Right atrium auricular region (tissue), 2 donors: ENCODE data around the gene UPK3BL2. TPM values are rescaled to one million over a fixed set of nuclear protein-coding genes. Genes with fewer than 3 reads are reported as not detected.
"Not testable (repeated sequence)": the region's sequence is repeated elsewhere in the genome, so short reads cannot be mapped to it uniquely, and the experiment has no call there.

Source experiments
- DNase-seq: peaks from one replicate; pipeline ENCODE4 v3.0.0-alpha.2; 2019; ENCODE audit warnings: low spot score
- H3K27ac ChIP-seq, 2 donors: fragments of 200-600 bp; sonication (generic); 1 replicate in 1 of 2; 2 replicates in 1 of 2; pipeline ENCODE4 v1.5.1; 2016 to 2019
- H3K27me3 ChIP-seq, 2 donors: fragments of 200-600 bp; sonication (generic); one replicate each; pipeline versions ENCODE4 v1.5.1 to v1.6.0; 2017 to 2019
- H3K36me3 ChIP-seq: fragments of 200-600 bp; sonication (generic); one replicate; pipeline ENCODE4 v1.5.1; 2016
- H3K4me1 ChIP-seq, 2 donors: fragments of 200-600 bp; sonication (generic); one replicate each; pipeline versions ENCODE4 v1.5.1 to v1.6.0; 2017 to 2019
- H3K4me3 ChIP-seq, 2 donors: fragments of 200-600 bp; sonication (generic); 1 replicate in 1 of 2; 2 replicates in 1 of 2; pipeline ENCODE4 v1.5.1; 2017 to 2019; ENCODE audit warnings: mild to moderate bottlenecking in 1 of 2, moderate library complexity in 1 of 2
- H3K9me3 ChIP-seq, 2 donors: fragments of 200-600 bp; sonication (generic); one replicate each; pipeline ENCODE4 v1.5.1; 2019
- CTCF ChIP-seq, 2 donors: fragments of 200-600 bp; sonication (generic); IDR thresholded peaks; one replicate each; pipeline ENCODE4 v1.5.1; 2019; ENCODE audit warnings: antibody characterized with exemption in 2 of 2
- total RNA-seq, 2 donors: library from RNA; depleted of rRNA; stranded (reverse); fragments of >200 nt; gene quantifications; one replicate each; pipeline ENCODE4 v1.1.0, GENCODE V29; 2016

UPK3BL2 gene, protein sequence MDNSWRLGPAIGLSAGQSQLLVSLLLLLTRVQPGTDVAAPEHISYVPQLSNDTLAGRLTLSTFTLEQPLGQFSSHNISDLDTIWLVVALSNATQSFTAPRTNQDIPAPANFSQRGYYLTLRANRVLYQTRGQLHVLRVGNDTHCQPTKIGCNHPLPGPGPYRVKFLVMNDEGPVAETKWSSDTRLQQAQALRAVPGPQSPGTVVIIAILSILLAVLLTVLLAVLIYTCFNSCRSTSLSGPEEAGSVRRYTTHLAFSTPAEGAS
- under 1 TPM; 0.83 to 0.89 TPM for total RNA-seq

GRCh38 chr7:102543596-102543995, at the start of gene UPK3BL2:
TSS of gene UPK3BL2 (minus strand) at chr7:102543696. CDS start at chr7:102543636, 60 bp downstream.
- not testable (repeated sequence) for H3K9me3 ChIP-seq, H3K27me3 ChIP-seq, H3K4me3 ChIP-seq, H3K36me3 ChIP-seq, H3K4me1 ChIP-seq, H3K27ac ChIP-seq, DNase-seq

- not testable (repeated sequence) for H3K27ac ChIP-seq, H3K4me1 ChIP-seq, H3K4me3 ChIP-seq, H3K9me3 ChIP-seq, H3K36me3 ChIP-seq, H3K27me3 ChIP-seq
- peak; percentile 59 for DNase-seq
Observed at GRCh38 chr7:102592477-102593019, 49.1 kb upstream of the UPK3BL2 start.

DNA sequence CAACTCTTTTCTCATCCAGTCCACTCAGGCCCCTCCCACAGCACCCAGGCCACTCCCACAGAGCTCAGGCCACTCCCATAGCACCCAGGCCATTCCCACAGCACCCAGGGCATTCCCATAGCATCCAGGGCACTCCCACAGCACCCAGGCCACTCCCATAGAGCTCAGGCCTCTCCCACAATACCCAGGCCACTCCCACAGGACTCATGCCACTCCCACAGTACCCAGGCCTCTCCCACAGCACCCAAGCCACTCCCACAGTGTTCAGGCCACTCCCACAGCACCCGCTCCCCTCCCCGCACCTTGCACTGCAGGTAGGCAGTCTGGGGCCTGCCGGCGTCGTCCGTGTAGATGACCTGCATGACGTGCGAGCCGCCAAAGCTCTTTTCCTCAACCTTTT, 46.4 kb upstream of the UPK3BL2 start:
- H3K27ac ChIP-seq, H3K27me3 ChIP-seq, H3K4me3 ChIP-seq, DNase-seq, H3K9me3 ChIP-seq, H3K36me3 ChIP-seq, H3K4me1 ChIP-seq: not testable (repeated sequence)

DNA sequence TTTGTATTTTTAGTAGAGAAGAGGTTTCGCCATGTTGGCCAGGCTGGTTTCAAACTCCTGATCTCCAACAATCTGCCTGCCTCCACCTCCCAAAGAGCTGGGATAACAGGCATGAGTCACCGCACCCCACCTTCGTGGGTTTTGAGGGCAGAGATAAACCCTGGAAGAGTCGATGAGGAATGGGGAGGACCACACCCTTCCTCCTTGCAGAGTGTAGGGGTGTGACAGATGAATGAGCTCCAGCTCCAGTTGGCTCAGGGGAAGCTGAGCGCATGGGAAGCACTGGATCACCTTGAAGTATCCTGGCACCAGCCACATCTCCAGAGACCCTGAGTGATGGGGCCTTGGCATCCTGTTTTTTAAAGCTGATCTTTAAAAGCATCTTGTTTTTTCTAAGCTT, 40.0 kb upstream of the UPK3BL2 start:
- H3K4me3 ChIP-seq, H3K27me3 ChIP-seq, H3K27ac ChIP-seq, H3K36me3 ChIP-seq, DNase-seq, H3K9me3 ChIP-seq, H3K4me1 ChIP-seq: not testable (repeated sequence)

DNA sequence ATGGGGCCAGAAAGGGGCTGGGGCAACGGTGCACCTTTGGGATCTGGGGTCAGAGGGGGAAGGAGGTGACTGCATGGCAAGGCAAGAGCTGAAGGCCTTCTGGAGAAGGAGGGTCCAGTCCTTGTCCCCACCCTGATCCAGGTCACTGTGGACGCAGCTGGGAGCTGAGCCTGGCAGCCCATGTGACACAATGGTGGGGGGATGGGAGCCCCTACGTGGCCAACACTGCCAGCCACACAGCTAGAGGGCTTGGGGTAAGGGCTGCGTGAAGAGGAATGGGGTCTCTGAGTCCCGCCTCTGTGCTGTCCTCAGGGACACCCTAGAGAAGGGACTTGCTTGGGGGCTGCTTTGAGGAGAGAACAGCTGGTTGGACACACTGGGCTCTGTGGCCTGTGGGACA, 38.2 kb upstream of the UPK3BL2 start:
- H3K9me3 ChIP-seq, H3K4me3 ChIP-seq, H3K27ac ChIP-seq, H3K27me3 ChIP-seq, H3K36me3 ChIP-seq, H3K4me1 ChIP-seq, DNase-seq: not testable (repeated sequence)

GRCh38 chr7:102578486-102578885, 35.0 kb upstream of the UPK3BL2 start:
- not testable (repeated sequence) for H3K4me3 ChIP-seq, H3K4me1 ChIP-seq, H3K36me3 ChIP-seq, H3K27me3 ChIP-seq, DNase-seq, H3K9me3 ChIP-seq, H3K27ac ChIP-seq

GRCh38 chr7:102577315-102578240, 34.1 kb upstream of the UPK3BL2 start:
- not testable (repeated sequence) for DNase-seq, H3K4me1 ChIP-seq, H3K9me3 ChIP-seq, H3K36me3 ChIP-seq, H3K27ac ChIP-seq, H3K4me3 ChIP-seq, H3K27me3 ChIP-seq

- H3K9me3 ChIP-seq, H3K27me3 ChIP-seq, H3K4me3 ChIP-seq, DNase-seq, H3K36me3 ChIP-seq, H3K4me1 ChIP-seq, H3K27ac ChIP-seq: not testable (repeated sequence)
Observed at GRCh38 chr7:102576363-102576762, 32.9 kb upstream of the UPK3BL2 start.

DNA sequence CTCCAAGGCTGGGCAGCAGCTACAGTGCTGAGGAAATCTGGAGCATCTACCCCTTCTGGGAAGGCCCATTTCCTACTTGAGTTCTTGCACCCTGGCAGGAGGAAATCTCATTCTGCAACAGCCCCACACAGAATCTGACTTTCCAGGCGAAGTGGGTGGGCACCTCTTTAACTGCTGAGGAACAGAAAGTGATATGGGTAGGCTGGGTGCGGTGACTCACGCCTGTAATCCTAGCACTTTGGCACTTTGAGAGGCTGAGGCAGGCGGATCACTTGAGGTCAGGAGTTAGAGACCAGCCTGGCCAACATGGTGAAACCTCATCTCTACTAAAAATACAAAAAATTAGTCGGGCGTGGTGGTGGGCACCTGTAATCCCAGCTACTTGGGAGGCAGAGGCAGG, 31.1 kb upstream of the UPK3BL2 start:
- not testable (repeated sequence) for H3K27me3 ChIP-seq, H3K4me3 ChIP-seq, H3K27ac ChIP-seq, DNase-seq, H3K4me1 ChIP-seq, H3K36me3 ChIP-seq, H3K9me3 ChIP-seq

DNA sequence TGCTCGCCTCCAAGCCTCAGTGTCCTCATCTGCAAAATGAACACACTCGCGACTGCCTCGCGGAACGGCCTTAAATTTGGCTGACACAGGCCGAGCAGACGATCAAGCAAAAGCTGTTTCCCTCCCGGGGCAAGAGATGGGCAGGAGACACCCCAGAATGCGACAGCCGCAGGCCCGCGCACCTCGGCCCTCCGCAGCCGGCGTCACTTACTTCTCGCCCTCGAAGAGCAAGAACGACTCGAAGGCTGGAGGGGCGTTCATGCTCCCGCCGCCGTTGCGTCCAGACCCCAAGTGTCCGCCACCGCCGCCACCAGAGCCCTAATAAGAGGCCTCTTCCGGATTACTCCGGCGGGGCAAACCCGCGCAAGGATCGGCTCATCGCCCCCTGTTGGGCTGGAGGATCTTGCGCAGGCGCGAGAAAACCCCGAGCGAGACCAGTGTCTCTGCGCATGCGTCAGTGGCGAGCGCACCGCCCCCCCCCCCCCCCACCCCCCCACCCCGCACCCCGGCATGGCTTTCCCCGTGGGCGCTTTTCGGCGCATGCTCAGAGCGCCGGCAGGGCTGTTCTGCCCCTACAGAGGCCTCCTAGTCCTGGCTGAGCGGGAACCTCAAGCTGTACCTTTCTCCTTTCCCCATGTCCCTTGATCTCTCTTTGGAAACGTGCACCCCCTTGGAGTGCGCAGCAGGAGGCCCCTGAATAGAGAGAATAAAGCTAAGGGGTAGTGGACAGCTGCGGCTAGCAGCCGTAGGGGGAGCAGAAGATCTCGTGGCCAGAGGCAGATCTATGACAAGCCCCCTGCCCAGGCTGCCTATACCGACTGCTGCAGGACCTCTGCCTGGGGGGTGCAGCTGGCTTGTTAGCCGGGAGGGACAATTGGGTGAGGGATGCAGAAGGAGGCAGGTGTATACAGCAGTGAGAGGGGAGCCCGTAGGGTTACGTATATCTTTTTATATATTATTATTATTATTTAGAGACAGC, 29.1 kb upstream of the UPK3BL2 start, which contains the start of gene POLR2J3:
TSS of gene POLR2J3 (minus strand) at position 323 of the 979 bp plus-strand sequence. CDS start at position 261, 62 bp downstream.
- Histone ChIP-seq H3K4me3 (peak within 1 kb of the TSS; percentile 81 to 84), H3K27ac (peak within 1 kb of the TSS; percentile 53 to 74)
- H3K27me3 ChIP-seq, H3K36me3 ChIP-seq, H3K9me3 ChIP-seq, H3K4me1 ChIP-seq: not testable (repeated sequence)
- peak; percentile 44 to 62 for TF ChIP-seq CTCF (IDR thresholded peaks at IDR 0.05)
- peak; percentile 93 for DNase-seq

GRCh38 chr7:102568620-102569019, 25.1 kb upstream of the UPK3BL2 start:
- H3K4me3 ChIP-seq, H3K36me3 ChIP-seq, DNase-seq, H3K4me1 ChIP-seq, H3K9me3 ChIP-seq, H3K27me3 ChIP-seq, H3K27ac ChIP-seq: not testable (repeated sequence)

DNA sequence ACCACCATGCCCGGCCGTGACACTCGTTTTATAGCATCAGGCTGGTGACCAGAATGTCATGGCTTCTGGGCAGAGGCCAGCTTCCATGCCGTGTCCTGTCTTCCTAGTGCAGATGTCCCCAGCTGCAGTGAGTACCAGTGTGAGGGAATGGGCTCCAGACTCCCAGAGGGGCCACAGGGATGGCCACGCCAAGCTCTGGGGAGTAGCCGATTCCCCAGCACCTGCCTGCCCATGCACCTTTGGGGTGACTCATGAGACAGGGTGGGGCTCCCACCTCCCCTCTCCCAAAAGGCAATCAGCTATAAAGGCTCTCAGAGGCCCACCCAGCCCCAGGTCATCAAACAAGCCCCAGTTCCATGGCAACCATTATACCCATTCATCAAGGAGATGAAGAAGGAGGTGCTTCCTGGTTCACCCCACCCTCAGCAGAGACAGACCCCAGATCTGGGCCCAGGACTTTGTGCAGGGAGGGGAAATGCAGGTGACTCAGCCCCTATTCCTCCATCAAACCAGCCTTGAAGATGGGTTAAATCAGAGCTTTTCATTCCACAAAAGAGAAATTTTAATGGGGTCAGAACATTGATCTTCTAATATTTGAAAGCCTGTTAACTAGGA, 7.4 kb upstream of the UPK3BL2 start, which contains the start of gene SPDYE2:
TSS of gene SPDYE2 (plus strand) at position 419 of the 615 bp plus-strand sequence. CDS start 2,030 bp downstream, outside the sequence.
- not testable (repeated sequence) for H3K36me3 ChIP-seq

More for the DNA sequence above, 7.4 kb upstream of the UPK3BL2 start, which contains the start of gene SPDYE2:
- not testable (repeated sequence) for H3K27me3 ChIP-seq, H3K27ac ChIP-seq, H3K4me3 ChIP-seq, H3K9me3 ChIP-seq, DNase-seq, H3K4me1 ChIP-seq
